LNCaP clone FGC (cell line): ENCODE data around the gene DICER1.

ENCODE experiments used
- DNase-seq: peaks from one replicate; pipeline ENCODE4 v3.0.0-alpha.2; 2011; ENCODE audit warnings: low read depth
- H3K4me3 ChIP-seq: 2 replicates; pipeline ENCODE4 v1.5.1; 2011; ENCODE audit warnings: mild to moderate bottlenecking, low read depth, low read length, control low read depth
- TF ChIP-seq, protein P1 (sequence below): IDR thresholded peaks from 2 replicates; pipeline ENCODE4 v1.5.1; 2012; ENCODE audit warnings: mild to moderate bottlenecking; ENCODE audit not compliant: control insufficient read depth, insufficient read depth; ENCODE audit errors: extremely low read depth

The DICER1 gene

DNA sequence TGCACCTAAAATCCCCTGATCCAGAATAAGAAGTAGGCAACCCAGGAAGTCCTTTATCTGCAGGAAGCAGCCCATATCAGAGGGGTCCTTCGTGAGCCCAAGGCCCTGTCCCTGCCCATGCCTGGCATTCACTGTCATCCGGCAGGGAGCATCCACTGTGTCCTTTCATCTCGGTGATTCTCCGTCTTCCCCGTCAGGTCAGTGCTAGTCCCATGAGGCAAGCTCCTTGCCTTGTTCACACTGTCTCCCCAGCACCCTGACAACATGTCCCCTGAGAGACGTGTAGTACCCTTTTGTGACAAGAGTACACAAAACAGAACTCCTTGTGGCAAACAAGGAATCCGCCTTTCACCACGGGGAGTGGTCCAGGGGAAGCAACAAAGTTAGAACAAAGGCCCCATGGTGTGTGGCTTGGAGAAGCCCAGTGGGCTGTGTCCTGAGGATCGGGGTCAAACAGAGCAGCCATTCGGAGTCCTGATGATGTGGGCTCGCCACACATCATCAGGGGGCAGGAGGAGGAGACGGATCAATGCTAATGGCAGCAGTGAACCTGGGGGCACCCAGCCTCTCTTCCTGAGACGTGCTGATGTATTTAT lies 112.1 kb downstream of the DICER1 start:
- TF ChIP-seq, protein P1, sequence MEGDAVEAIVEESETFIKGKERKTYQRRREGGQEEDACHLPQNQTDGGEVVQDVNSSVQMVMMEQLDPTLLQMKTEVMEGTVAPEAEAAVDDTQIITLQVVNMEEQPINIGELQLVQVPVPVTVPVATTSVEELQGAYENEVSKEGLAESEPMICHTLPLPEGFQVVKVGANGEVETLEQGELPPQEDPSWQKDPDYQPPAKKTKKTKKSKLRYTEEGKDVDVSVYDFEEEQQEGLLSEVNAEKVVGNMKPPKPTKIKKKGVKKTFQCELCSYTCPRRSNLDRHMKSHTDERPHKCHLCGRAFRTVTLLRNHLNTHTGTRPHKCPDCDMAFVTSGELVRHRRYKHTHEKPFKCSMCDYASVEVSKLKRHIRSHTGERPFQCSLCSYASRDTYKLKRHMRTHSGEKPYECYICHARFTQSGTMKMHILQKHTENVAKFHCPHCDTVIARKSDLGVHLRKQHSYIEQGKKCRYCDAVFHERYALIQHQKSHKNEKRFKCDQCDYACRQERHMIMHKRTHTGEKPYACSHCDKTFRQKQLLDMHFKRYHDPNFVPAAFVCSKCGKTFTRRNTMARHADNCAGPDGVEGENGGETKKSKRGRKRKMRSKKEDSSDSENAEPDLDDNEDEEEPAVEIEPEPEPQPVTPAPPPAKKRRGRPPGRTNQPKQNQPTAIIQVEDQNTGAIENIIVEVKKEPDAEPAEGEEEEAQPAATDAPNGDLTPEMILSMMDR = no peak
- DNase-seq = no peak

DNA sequence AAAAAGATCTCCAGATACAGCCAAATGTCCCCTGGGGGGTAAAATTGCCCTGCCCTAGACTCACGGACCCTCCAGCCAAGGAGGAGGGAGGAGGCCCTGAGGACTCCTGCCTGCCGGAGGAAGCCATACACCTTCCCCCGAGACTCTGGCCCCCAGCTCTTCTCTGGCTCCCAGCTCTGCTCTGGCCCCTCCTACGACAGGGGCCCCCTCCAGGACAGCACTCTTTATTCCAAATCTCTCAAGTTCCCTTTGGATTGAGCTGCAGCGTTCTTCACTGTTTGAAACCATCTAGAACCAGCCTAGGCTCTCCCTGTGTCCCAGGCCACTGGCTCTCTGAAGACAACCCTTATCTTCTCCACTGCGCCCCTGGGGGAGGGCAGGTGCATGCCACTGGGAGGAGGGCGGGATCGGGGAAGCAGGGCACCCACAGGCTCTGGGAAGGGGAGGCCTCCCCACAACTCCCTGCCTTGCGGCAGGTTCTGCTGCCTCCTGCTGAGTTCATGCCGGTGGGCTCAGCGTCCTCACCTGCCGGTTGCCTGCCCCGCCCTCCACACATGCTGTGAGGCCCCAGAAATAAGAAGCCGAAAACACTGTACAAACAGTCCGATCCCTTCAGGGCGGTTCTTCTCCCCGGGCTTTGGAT lies 112.7 kb downstream of the DICER1 start:
- DNase-seq = no peak
- TF ChIP-seq, protein P1 = no peak
- no peak overlapping the region for H3K4me3 ChIP-seq

More for the DNA sequence above, 112.1 kb downstream of the DICER1 start:
- H3K4me3 ChIP-seq = no peak overlapping the region

DNA sequence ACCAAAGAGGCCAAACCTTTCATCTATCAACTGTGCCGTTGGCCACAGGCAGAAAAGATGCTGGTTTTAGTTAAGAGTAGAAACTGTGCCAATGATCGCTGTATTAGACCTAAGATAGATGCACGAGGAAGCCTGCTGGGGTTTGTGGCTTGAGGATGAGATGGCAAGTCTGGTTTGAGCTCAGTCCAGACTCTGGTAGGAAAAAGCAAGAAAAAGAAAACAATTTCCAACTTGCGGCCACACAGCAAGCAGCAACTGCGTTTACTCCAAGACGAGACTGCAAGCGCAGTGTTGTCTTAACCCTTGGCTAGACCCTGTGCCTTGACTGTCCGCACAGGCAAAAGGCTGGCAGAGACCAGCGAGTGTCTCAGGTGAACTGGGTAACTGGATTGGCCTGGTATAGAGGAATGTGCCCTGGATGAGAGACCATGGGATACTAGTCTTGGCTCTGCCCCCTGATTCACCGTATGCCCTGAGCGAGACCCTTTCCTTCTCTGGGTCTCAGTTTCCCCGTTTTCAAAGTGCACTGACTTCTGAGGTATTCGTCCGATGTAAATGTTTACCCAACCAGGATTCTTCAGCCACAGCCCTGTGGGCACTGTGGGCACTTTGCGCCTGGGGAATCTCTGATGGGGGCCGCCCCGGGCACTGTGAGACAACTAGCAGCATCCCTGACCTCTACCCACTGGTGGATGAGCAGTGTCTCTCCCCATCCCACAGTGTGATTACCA lies 113.4 kb downstream of the DICER1 start:
- no peak overlapping the region for H3K4me3 ChIP-seq
- DNase-seq = no peak
- TF ChIP-seq, protein P1 = no peak

DNA sequence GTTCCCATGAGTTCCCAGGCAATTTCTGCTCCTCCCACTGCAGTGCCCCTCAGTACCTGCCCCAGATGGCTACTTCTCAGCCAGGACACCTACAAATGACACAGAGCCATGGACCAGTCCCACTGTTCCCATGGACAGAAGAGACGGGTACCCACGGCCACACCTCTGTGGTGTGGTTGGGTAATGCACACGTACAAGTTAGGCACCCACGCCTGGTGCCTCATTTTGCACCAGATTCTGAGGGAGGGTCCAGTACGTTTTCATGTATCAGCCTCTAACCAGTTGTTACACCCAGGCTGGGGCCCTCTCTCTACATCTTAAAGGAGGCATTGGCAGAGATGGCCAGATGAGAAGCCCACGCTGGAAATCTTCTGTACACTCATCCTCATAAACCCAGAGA lies 114.0 kb downstream of the DICER1 start:
- no peak for DNase-seq
- H3K4me3 ChIP-seq = no peak overlapping the region
- TF ChIP-seq, protein P1 = no peak

DNA sequence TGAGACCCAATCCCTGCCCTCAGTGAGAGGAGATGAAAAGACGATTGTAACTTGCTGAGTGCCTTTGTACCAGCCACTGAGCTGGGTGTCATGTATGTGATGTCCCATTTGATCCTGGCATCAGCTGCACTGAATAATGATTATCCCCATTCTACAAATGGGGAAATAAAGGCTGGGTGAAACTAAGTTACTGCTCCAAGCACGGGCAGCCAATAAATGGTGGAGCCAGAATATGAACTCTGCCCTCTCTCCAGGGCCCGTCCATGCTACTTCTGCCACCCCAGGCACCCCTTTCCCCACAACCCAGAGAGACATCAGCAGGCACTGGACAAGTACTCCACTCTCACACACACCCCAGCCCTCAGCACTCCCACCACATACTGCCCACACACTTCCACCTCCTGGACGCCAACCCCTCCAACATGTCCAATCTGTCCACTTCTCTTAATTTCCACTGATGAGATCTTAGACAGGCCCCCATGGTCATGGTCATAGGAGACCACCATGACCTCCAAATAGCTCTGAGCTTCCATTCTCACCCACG lies 115.8 kb downstream of the DICER1 start:
- DNase-seq = no peak
- no peak overlapping the region for H3K4me3 ChIP-seq
- TF ChIP-seq, protein P1 = no peak

DNA sequence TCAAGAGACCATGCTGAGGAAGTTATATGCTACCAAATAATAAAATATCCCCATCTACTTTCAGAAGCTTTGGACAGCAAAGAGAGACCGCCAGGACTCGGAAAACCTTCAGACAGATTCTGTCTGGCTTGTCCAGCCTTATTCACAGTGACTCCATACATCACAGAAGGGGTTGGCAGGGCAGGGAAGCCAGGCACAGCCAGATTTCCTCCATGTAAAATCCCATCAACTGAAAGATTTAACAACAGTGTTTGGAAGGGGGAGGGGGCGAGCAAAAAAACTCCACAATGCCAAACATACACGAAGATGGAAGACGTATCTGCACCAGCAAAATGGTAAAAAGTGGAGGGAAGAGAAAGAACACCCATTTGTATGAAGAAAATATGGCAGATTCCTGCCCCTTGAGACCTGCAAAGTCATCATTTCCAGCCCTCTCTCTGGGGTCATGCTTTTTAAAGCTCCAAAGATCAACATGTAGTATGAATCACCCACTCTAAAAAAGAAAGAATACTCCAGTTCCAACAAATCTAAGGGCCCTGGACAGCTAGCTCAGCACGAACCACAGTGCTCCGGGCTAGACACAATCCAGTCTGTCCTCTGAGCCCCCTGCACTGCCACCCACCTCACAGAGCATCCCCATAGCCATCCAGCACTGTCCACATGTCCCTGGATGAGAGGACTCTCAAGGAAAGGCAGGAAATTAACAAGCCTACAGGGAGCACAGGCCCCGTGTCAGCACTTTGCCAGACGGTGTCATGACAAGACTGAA lies 116.4 kb downstream of the DICER1 start:
- DNase-seq = no peak
- TF ChIP-seq, protein P1 = no peak

More for the DNA sequence above, 116.4 kb downstream of the DICER1 start:
- H3K4me3 ChIP-seq = no peak overlapping the region
